Mammary epithelial cell (primary cell): ENCODE measurements around the gene UACA.

Experiments
- CTCF ChIP-seq, 2 donors: IDR thresholded peaks in 1 of 2; conservative IDR thresholded peaks in 1 of 2; 2 replicates each; pipeline ENCODE4 v1.5.1; 2011 to 2012; ENCODE audit warnings: inconsistent platforms in 2 of 2, low read length in 2 of 2, mild to moderate bottlenecking in 2 of 2, control low read depth in 1 of 2, low read depth in 1 of 2; ENCODE audit not compliant: insufficient read depth in 1 of 2; ENCODE audit errors: extremely low read depth in 1 of 2
- EZH2 ChIP-seq: IDR thresholded peaks from 2 replicates; pipeline ENCODE4 v1.6.1; 2012; ENCODE audit warnings: low read length, inconsistent platforms, borderline replicate concordance

GRCh38 chr15:70752193-70752635, 11.1 kb downstream of the UACA start:
- TF ChIP-seq EZH2 (no peak), CTCF (conservative IDR thresholded peaks at IDR 0.05 in 1 of 2, IDR thresholded peaks at IDR 0.05 in 1 of 2; ENCODE audit: extremely low read depth in 1 of 2, insufficient read depth in 1 of 2, low read depth in 1 of 2, low read length in 2 of 2) (no peak)
